GM12878 (cell line): ENCODE data around the gene COL25A1.

ENCODE experiments used
- NRF1 ChIP-seq: conservative IDR thresholded peaks from 2 replicates; pipeline ENCODE4 v1.6.1; 2011; ENCODE audit warnings: mild to moderate bottlenecking, low read depth, low read length, improper control_type of control experiment
- TF ChIP-seq, protein P1 (sequence below), 3 experiments: IDR thresholded peaks in 2 of 3; conservative IDR thresholded peaks in 1 of 3; 2 replicates each; pipeline ENCODE4 v1.5.1; 2011; ENCODE audit warnings: low read depth in 3 of 3, low read length in 3 of 3, mild to moderate bottlenecking in 3 of 3, control low read depth in 2 of 3, moderate library complexity in 2 of 3, inconsistent platforms in 1 of 3, mixed read lengths in 1 of 3; ENCODE audit not compliant: control insufficient read depth in 2 of 3, insufficient read depth in 1 of 3; ENCODE audit errors: extremely low read depth in 1 of 3

DNA sequence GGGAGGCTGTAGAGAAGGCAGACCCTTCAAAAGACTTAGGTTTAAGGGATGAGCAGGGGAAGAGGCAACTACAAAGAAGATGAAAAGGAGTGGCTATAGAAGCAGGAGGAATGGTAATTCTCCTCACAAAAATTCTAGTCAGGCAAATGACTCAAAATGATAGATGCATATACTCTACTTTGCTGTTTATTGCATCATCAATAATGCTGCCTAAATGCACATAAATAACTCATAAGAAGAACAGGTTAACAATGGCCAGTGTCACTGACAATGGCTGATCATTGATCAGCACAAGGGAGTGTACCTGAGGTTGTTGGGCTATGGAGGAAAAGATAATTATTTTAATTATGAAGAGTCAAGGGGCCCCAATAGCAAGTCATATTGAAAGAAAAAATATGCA lies 354.9 kb downstream of the COL25A1 start:
- TF ChIP-seq, protein P1, sequence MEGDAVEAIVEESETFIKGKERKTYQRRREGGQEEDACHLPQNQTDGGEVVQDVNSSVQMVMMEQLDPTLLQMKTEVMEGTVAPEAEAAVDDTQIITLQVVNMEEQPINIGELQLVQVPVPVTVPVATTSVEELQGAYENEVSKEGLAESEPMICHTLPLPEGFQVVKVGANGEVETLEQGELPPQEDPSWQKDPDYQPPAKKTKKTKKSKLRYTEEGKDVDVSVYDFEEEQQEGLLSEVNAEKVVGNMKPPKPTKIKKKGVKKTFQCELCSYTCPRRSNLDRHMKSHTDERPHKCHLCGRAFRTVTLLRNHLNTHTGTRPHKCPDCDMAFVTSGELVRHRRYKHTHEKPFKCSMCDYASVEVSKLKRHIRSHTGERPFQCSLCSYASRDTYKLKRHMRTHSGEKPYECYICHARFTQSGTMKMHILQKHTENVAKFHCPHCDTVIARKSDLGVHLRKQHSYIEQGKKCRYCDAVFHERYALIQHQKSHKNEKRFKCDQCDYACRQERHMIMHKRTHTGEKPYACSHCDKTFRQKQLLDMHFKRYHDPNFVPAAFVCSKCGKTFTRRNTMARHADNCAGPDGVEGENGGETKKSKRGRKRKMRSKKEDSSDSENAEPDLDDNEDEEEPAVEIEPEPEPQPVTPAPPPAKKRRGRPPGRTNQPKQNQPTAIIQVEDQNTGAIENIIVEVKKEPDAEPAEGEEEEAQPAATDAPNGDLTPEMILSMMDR (IDR thresholded peaks at IDR 0.05 in 2 of 3, conservative IDR thresholded peaks at IDR 0.05 in 1 of 3; ENCODE audit: control insufficient read depth in 2 of 3, extremely low read depth in 1 of 3, insufficient read depth in 1 of 3, low read depth in 3 of 3, low read length in 3 of 3): no peak
- TF ChIP-seq NRF1: no peak
